DND-41 (cell line): ENCODE results near the gene ZNF135.

ENCODE experiments used
- EZH2 ChIP-seq: IDR thresholded peaks from 3 replicates; pipeline ENCODE4 v1.6.1; 2012; ENCODE audit warnings: borderline replicate concordance, low read depth, mild to moderate bottlenecking, moderate library complexity, low read length, inconsistent platforms; ENCODE audit not compliant: severe bottlenecking
- TF ChIP-seq, protein P1 (sequence below): IDR thresholded peaks from 2 replicates; pipeline ENCODE4 v1.5.1; 2012; ENCODE audit warnings: borderline replicate concordance, low read length, moderate library complexity, mild to moderate bottlenecking; ENCODE audit not compliant: poor library complexity, severe bottlenecking; ENCODE audit errors: extremely low read depth

DNA sequence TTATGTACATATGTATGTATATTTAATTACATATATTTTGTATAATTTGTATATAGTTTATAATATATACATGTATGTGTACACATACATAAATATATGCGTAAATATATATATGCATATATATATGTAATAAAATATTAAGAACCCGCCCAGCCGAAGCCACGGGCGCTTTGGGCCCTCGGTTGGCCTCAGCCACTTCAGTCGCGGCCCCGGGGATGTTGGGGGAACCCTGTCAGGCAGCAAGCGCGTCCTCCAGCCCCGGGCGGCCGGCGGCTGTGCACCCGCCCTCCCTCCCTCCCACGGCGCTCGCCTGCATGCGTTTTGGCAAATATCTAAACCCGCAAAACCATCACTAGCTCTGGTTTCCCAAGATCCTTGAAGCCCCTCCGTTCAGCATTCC, 48.6 kb upstream of the ZNF135 start:
- TF ChIP-seq, protein P1, sequence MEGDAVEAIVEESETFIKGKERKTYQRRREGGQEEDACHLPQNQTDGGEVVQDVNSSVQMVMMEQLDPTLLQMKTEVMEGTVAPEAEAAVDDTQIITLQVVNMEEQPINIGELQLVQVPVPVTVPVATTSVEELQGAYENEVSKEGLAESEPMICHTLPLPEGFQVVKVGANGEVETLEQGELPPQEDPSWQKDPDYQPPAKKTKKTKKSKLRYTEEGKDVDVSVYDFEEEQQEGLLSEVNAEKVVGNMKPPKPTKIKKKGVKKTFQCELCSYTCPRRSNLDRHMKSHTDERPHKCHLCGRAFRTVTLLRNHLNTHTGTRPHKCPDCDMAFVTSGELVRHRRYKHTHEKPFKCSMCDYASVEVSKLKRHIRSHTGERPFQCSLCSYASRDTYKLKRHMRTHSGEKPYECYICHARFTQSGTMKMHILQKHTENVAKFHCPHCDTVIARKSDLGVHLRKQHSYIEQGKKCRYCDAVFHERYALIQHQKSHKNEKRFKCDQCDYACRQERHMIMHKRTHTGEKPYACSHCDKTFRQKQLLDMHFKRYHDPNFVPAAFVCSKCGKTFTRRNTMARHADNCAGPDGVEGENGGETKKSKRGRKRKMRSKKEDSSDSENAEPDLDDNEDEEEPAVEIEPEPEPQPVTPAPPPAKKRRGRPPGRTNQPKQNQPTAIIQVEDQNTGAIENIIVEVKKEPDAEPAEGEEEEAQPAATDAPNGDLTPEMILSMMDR, result no peak
- no peak for TF ChIP-seq EZH2
